Activated CD4-positive, alpha-beta T cell treated with anti-CD3 and anti-CD28 coated beads, Interleukin-2, amount 10 ng/mL, durations not matched to agents 7 days and 5 days (primary cell): Measurements from ENCODE around the gene COL10A1. TPM values are rescaled to one million over a fixed set of nuclear protein-coding genes. Genes with fewer than 3 reads are reported as not detected.

Experiments used
- CTCF ChIA-PET: fragments of 350-600 bp; sonication (Branson Sonifier 250); formaldehyde crosslinking; loops from one replicate; lab custom pipeline; 2021; ENCODE audit warnings: antibody characterized with exemption; lab: Charles Lee
- POLR2A ChIA-PET: fragments of 350-600 bp; sonication (Branson Sonifier 250); formaldehyde crosslinking; loops from one replicate; lab custom pipeline; 2021; ENCODE audit warnings: antibody characterized with exemption; lab: Charles Lee
- DNase-seq: peaks from one replicate; pipeline ENCODE4 v3.0.0-alpha.2; 2020
- H3K27ac Mint-ChIP-seq: one replicate; pipeline ENCODE4 v1.8.0; 2021; ENCODE audit warnings: mild to moderate bottlenecking, moderate library complexity, mixed read lengths
- H3K27me3 Mint-ChIP-seq: one replicate; pipeline ENCODE4 v1.8.0; 2021; ENCODE audit warnings: mixed read lengths
- H3K36me3 Mint-ChIP-seq: one replicate; pipeline ENCODE4 v1.8.0; 2021; ENCODE audit warnings: low read depth, mixed read lengths
- H3K4me1 Mint-ChIP-seq: one replicate; pipeline ENCODE4 v1.8.0; 2021; ENCODE audit warnings: mixed read lengths
- H3K4me3 Mint-ChIP-seq: one replicate; pipeline ENCODE4 v1.8.0; 2021; ENCODE audit warnings: mild to moderate bottlenecking, moderate library complexity, mixed read lengths
- H3K9me3 Mint-ChIP-seq: one replicate; pipeline ENCODE4 v1.8.0; 2021; ENCODE audit warnings: mixed read lengths
- total RNA-seq, 2 experiments: library from RNA; stranded (reverse); gene quantifications; one replicate each; pipeline ENCODE4 v1.2.3, GENCODE V29; 2021

Gene COL10A1
- total RNA-seq, 2 experiments from 2014 or later: not detected

GRCh38 chr6:116111552-116112528 lies 14.1 kb downstream of the COL10A1 start:
- ChIA-PET CTCF (interaction anchor here (1.1 to 2.3 kb wide), 3 partner anchors 9 to 11 kb away, joined by 5 to 6 read pairs (median 5); partner anchors contain the start of gene NT5DC1), POLR2A (no interaction called here)
- Mint-ChIP-seq H3K4me1 (no peaks in the 10 kb centered on the region), H3K4me3 (no peak overlapping the region), H3K27ac (no peak overlapping the region), H3K27me3 (no peaks in the 10 kb centered on the region), H3K36me3 (peaks cover 23% of the 10 kb centered on the region), H3K9me3 (no peaks in the 10 kb centered on the region)
- DNase-seq: peak; percentile 51

GRCh38 chr6:116108836-116109235 lies 17.1 kb downstream of the COL10A1 start:
- ChIA-PET CTCF (interaction anchor here (0.9 kb wide), 1 partner anchor 9 kb away, joined by 3 read pairs; no protein-coding TSS in a partner anchor), POLR2A (no interaction called here)
- H3K27me3 Mint-ChIP-seq: no peaks in the 10 kb centered on the region
- H3K9me3 Mint-ChIP-seq: no peaks in the 10 kb centered on the region
- no peak for DNase-seq
- H3K4me3 Mint-ChIP-seq: no peak overlapping the region
- peaks cover 24% of the 10 kb centered on the region for H3K36me3 Mint-ChIP-seq
- H3K4me1 Mint-ChIP-seq: peaks cover 12% of the 10 kb centered on the region
- no peak overlapping the region for H3K27ac Mint-ChIP-seq

GRCh38 chr6:116106146-116106545 lies 19.8 kb downstream of the COL10A1 start:
- ChIA-PET CTCF (interaction anchor here (1.1 kb wide), 1 partner anchor 12 kb away, joined by 3 read pairs; no protein-coding TSS in a partner anchor), POLR2A (no interaction called here)
- Mint-ChIP-seq H3K4me1 (peaks cover 35% of the 10 kb centered on the region), H3K36me3 (peaks cover 25% of the 10 kb centered on the region), H3K27me3 (no peaks in the 10 kb centered on the region), H3K27ac (no peak overlapping the region), H3K4me3 (no peak overlapping the region), H3K9me3 (no peaks in the 10 kb centered on the region)
- no peak for DNase-seq

GRCh38 chr6:116105247-116105646 lies 20.7 kb downstream of the COL10A1 start:
- no peak overlapping the region for H3K4me3 Mint-ChIP-seq
- H3K4me1 Mint-ChIP-seq: peaks cover 37% of the 10 kb centered on the region
- peaks cover 18% of the 10 kb centered on the region for H3K36me3 Mint-ChIP-seq
- no peaks in the 10 kb centered on the region for H3K27me3 Mint-ChIP-seq
- POLR2A ChIA-PET: no interaction called here
- H3K9me3 Mint-ChIP-seq: no peaks in the 10 kb centered on the region
- DNase-seq: no peak
- H3K27ac Mint-ChIP-seq: no peak overlapping the region
- CTCF ChIA-PET: no interaction called here

GRCh38 chr6:116104636-116105035 lies 21.3 kb downstream of the COL10A1 start:
- Mint-ChIP-seq H3K36me3 (peaks cover 18% of the 10 kb centered on the region), H3K27me3 (no peaks in the 10 kb centered on the region), H3K27ac (no peak overlapping the region), H3K4me3 (no peak overlapping the region), H3K9me3 (no peaks in the 10 kb centered on the region), H3K4me1 (peaks cover 43% of the 10 kb centered on the region)
- CTCF ChIA-PET: no interaction called here
- POLR2A ChIA-PET: interaction anchor here (0.6 kb wide), 1 partner anchor 19 kb away, joined by 6 read pairs; no protein-coding TSS in a partner anchor
- no peak for DNase-seq

GRCh38 chr6:116102873-116103272 lies 23.1 kb downstream of the COL10A1 start:
- Mint-ChIP-seq H3K9me3 (no peaks in the 10 kb centered on the region), H3K36me3 (peaks cover 9% of the 10 kb centered on the region), H3K4me1 (peaks cover 50% of the 10 kb centered on the region), H3K27ac (no peak overlapping the region), H3K4me3 (no peak overlapping the region), H3K27me3 (peaks cover 4% of the 10 kb centered on the region)
- ChIA-PET POLR2A (no interaction called here), CTCF (interaction anchor here (1.0 to 1.2 kb wide), 2 partner anchors 9 to 14 kb away, joined by 3 to 6 read pairs; no protein-coding TSS in a partner anchor)
- no peak for DNase-seq

- Mint-ChIP-seq H3K27me3 (peaks cover 4% of the 10 kb centered on the region), H3K4me1 (peaks cover 50% of the 10 kb centered on the region), H3K9me3 (peaks cover under 1% of the 10 kb centered on the region), H3K4me3 (peak overlapping the region; percentile 83), H3K36me3 (peaks cover 9% of the 10 kb centered on the region), H3K27ac (peak overlapping the region; percentile 88)
- ChIA-PET CTCF (interaction anchor here (0.8 to 1.6 kb wide), 5 partner anchors 10 to 89 kb away, joined by 3 to 6 read pairs (median 4); no protein-coding TSS in a partner anchor), POLR2A (no interaction called here)
- DNase-seq: no peak
These were observed 24.1 kb downstream of the COL10A1 start for GRCh38 chr6:116101790-116102189.

- peak overlapping the region; percentile 83 for H3K4me3 Mint-ChIP-seq
- CTCF ChIA-PET: interaction anchor here (0.8 to 1.6 kb wide), 6 partner anchors 11 to 90 kb away, joined by 3 to 5 read pairs (median 4); no protein-coding TSS in a partner anchor
- peaks cover 9% of the 10 kb centered on the region for H3K36me3 Mint-ChIP-seq
- H3K4me1 Mint-ChIP-seq: peaks cover 50% of the 10 kb centered on the region
- peaks cover 4% of the 10 kb centered on the region for H3K27me3 Mint-ChIP-seq
- peak overlapping the region; percentile 88 for H3K27ac Mint-ChIP-seq
- peaks cover 5% of the 10 kb centered on the region for H3K9me3 Mint-ChIP-seq
- no peak for DNase-seq
- POLR2A ChIA-PET: no interaction called here
These were observed 24.6 kb downstream of the COL10A1 start for GRCh38 chr6:116101302-116101718.

- CTCF ChIA-PET: interaction anchor here (1.2 to 1.6 kb wide), 5 partner anchors 11 to 90 kb away, joined by 3 to 5 read pairs (median 4); no protein-coding TSS in a partner anchor
- peaks cover 44% of the 10 kb centered on the region for H3K4me1 Mint-ChIP-seq
These were observed 25.3 kb downstream of the COL10A1 start, which contains the start of gene NT5DC1 for GRCh38 chr6:116100419-116101301. Gene NT5DC1 (plus strand): TSS chr6:116100853. CDS start chr6:116100931, 78 bp downstream.

GRCh38 chr6:116099036-116099435 lies 26.9 kb downstream of the COL10A1 start:
- ChIA-PET CTCF (interaction anchor here (0.6 kb wide), 1 partner anchor 134 kb away, joined by 6 read pairs; no protein-coding TSS in a partner anchor), POLR2A (no interaction called here)
- no peak for DNase-seq
- Mint-ChIP-seq H3K9me3 (peaks cover 15% of the 10 kb centered on the region), H3K4me1 (peaks cover 38% of the 10 kb centered on the region), H3K27ac (no peak overlapping the region), H3K4me3 (peak overlapping the region; percentile 83), H3K36me3 (peaks cover 5% of the 10 kb centered on the region), H3K27me3 (peaks cover 4% of the 10 kb centered on the region)

More at GRCh38 chr6:116100419-116101301, 25.3 kb downstream of the COL10A1 start, which contains the start of gene NT5DC1:
- H3K36me3 Mint-ChIP-seq: peaks cover 9% of the 10 kb centered on the region
- peaks cover 11% of the 10 kb centered on the region for H3K9me3 Mint-ChIP-seq
- POLR2A ChIA-PET: no interaction called here
- DNase-seq: peak; percentile 86
- H3K27me3 Mint-ChIP-seq: peaks cover 4% of the 10 kb centered on the region
- peak within 1 kb of the TSS; percentile 83 for H3K4me3 Mint-ChIP-seq
- H3K27ac Mint-ChIP-seq: peak within 1 kb of the TSS; percentile 88

GRCh38 chr6:116096979-116097816 lies 28.7 kb downstream of the COL10A1 start:
- ChIA-PET CTCF (interaction anchor here (0.6 to 1.3 kb wide), 2 partner anchors 9 to 59 kb away, joined by 3 read pairs; no protein-coding TSS in a partner anchor), POLR2A (no interaction called here)
- H3K36me3 Mint-ChIP-seq: no peaks in the 10 kb centered on the region
- no peak for DNase-seq
- no peak overlapping the region for H3K27ac Mint-ChIP-seq
- no peak overlapping the region for H3K4me3 Mint-ChIP-seq
- peaks cover 15% of the 10 kb centered on the region for H3K9me3 Mint-ChIP-seq
- H3K4me1 Mint-ChIP-seq: peaks cover 25% of the 10 kb centered on the region
- peaks cover 4% of the 10 kb centered on the region for H3K27me3 Mint-ChIP-seq
